ENCODE data around the gene TRPV5.

GRCh38 chr7:142905759-142906158, 27.8 kb downstream of the TRPV5 start:
- TF ChIP-seq, protein P1, sequence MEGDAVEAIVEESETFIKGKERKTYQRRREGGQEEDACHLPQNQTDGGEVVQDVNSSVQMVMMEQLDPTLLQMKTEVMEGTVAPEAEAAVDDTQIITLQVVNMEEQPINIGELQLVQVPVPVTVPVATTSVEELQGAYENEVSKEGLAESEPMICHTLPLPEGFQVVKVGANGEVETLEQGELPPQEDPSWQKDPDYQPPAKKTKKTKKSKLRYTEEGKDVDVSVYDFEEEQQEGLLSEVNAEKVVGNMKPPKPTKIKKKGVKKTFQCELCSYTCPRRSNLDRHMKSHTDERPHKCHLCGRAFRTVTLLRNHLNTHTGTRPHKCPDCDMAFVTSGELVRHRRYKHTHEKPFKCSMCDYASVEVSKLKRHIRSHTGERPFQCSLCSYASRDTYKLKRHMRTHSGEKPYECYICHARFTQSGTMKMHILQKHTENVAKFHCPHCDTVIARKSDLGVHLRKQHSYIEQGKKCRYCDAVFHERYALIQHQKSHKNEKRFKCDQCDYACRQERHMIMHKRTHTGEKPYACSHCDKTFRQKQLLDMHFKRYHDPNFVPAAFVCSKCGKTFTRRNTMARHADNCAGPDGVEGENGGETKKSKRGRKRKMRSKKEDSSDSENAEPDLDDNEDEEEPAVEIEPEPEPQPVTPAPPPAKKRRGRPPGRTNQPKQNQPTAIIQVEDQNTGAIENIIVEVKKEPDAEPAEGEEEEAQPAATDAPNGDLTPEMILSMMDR (IDR thresholded peaks at IDR 0.05) = no peak
- TF ChIP-seq EP300 (IDR thresholded peaks at IDR 0.05) = no peak
- TF ChIP-seq POLR2AphosphoS5 (IDR thresholded peaks at IDR 0.05) = no peak
- TF ChIP-seq POLR2A (IDR thresholded peaks at IDR 0.05) = no peak
